HUDEP-2 (cell line): ENCODE results near the gene RASL10B.
"Not testable (repeated sequence)": the region's sequence is repeated elsewhere in the genome, so short reads cannot be mapped to it uniquely, and the experiment has no call there.

ENCODE experiments used
- DNase-seq, 76 experiments: peaks; one replicate each; lab custom pipeline; 2025; ENCODE audit not compliant: unreplicated experiment in 76 of 76; lab: John Stamatoyannopoulos, UW

Gene RASL10B

DNA sequence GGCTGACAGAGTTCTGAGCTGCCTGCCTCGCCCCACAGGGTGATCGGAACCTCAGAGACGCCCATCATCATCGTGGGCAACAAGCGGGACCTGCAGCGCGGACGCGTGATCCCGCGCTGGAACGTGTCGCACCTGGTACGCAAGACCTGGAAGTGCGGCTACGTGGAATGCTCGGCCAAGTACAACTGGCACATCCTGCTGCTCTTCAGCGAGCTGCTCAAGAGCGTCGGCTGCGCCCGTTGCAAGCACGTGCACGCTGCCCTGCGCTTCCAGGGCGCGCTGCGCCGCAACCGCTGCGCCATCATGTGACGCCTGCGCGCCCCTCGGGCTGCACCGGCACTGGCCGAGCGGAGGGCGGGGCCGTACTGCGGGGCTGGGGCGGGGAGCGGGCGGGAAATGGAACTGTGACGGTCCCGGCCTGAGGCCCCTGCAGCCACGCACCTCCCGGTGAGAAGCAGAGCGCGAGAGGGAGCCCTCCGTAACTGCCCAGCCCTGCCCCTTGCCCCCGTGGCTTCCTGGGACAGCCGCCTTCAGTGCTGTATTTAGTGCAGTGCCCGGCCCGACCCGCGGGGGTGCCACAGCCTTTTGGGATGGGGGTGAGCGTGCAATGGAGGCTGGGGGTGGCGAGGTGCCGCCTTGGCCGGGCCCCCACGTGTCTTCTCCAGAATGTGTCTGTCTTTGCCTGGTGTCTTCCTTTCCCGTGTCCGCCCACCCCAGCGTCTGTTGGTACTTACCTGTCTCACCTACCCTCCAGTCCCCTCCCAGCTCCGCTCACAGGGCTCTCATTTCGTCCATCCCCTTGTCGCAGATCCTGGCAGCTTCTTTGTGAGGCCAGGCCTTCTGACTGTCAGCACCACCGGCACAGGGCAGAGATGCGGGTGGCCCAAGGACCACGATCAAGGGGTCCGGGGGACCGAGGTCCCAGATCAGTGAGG, 9.8 kb downstream of the RASL10B start:
- DNase-seq: peak in 23 of 76 experiments; percentile 6 to 54 (median 30)

DNA sequence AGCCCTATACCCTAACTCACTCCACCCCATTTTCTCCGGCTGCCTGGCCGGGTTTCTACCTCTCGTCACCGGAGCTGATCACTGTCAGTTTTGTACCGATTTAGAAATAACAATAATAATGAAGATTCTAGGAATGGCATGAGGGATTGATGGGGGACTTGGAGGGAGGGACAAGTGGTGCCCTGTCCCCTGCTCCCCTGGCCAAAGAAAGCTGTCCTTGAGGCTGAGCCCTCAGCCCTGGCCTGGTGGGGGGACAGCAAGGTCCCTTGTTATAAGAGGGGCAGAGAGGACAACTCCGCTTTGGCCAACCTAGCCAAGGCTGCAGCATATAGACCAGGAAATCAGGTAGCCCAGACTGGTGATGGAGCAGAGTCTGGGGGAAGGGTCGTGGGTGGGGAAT, 11.1 kb downstream of the RASL10B start:
- DNase-seq: no peak

DNA sequence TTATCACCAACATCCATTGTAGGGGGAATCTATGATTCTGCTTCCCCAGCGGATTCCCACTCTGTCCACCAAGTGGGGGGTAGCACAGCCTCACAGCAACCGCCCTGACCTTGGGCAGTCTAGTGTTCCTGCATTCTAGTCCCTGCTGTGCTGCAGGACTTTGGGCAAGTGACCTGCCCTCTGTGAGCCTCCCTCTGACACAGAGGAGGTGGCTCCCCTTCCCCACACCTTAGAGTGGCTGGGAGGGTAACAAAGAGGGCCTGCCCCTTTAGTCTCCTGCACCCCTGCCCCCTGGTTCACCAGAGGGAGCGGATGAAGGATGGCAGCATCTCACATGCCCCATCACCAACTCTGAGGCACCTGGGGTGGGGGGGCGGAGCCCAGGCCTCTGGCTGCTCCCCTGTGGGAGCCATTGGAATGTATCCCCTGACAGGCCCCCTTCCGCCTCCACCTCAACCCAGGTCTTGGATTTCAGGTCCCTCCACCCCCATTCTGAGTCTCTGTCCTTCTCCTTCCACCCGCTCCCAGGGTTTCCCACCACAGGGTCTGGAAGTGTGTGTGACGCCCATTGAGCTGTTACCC, 11.5 kb downstream of the RASL10B start:
- no peak for DNase-seq

DNA sequence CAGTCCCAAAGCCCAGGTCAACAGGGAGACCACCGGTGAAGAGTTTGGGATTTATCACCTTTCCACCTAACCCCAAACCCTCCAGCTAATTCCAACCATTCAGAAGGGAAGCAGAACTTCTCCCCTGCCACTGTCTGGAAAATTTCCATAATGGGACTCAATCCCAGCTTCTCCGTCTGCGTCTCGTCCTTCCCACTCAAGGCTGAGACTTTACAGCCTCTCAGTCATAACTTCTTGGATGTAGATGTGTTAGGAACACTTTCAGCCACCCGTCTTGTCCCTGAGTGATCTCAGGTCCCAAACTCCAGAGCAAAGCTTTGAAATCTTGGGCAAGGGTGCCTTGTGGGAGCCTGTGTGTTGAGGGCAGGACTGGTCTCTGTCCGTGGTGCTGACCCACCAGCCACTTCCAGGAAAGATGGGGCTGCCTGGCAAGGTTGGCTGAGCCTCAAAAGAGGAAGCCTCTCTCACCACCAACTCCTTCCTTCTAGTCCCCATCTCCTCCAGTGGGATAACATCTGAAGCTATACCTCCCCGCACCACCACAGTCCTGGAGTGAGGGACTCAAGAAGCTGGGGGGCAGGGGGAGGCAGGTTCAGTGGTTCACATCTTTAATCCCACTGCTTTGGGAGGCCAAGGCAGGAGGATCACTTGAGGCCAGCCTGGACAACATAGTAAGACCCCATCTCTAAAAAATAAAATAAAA, 12.3 kb downstream of the RASL10B start:
- DNase-seq: peak in 42 of 76 experiments; percentile 3 to 55 (median 26)

DNA sequence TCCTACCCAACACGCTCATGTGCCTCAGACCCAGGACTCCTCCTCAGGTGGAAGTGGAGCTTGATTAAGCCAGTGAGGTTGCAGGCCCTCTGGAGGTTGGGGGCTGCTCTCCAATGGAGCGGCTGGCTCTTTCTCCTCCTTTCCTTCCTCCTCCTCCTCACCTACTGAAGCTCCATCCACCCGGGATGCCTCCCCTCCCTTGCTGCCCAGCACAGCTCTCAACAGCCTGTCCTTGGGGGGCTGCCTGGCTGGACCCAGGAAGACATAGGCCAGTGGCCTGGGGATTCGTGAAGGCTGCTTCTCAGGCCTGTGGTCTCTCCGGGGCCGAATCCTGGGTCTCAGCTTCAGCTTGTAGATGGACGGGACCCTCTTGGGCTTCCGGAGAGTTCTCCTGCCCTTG, 13.4 kb downstream of the RASL10B start:
- DNase-seq: no peak

DNA sequence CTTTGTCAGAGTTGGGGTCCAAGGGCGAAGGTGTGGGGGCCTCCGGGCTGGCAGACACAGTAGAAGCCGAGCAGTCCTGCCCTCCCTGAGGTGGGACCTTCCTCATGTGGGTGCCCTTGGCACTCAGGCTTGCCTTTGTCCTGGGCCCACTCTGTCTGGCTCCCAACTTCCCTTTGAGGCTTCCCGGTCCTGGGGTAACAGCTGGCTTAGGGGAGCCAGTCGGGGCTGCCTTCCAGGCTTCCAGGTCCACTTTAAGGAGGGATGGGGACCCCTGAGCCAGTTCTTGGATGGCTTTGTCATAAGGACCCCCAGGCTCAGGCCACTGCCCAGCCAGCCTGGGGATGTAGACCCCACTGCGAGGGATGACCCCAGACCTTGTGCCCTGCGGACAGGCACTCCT, 13.8 kb downstream of the RASL10B start:
- no peak for DNase-seq

DNA sequence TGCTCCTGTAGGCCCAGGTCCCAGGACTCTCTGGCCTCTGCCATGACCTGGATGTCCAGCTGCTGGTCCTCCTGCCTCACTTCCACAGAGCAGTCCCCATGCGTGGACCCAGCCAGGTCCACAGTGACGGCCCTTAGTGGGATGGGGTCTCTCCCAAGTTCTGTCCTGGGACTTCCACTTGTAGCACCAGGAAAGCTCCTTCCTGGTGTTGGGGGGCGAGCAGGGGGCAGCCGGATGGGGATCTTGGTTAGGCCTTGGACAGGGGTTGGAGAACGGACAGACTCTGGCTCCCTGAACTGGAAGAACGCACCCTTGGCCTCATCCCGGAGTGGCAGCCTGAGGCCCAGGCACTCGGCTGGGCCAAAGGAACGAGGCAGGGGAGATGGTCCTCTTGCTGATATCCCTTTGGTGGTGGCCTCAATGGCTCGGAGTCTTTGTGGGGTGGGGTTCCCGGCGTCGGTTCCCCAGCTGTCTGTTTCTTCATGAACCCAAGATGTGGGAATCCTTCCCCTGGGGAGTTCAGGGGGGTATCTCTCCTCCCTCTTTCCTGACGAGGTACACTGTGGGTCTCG, 14.4 kb downstream of the RASL10B start:
- DNase-seq: no peak

DNA sequence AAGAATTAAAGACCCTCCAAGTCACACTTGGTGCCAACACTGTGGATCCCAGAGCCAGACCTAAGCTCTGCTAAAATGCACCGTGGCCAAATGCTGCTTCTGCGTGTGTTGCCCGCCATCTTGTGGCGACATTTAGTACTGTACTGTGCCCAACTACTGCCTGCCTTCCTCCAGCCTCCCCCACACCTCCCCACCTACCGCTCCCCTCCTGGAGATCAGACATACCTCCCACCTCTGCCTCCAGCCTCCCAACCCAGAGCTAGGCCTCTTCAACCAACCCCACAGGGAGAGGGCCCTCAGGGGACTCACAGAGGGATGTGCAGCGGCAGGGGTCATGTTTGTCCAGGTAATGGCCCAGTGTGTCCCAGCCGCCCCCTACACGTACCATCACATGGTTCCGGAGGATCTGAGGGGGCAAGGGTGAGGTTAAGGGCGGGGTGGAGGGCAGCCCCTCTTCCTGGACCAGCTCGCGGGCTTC, 16.1 kb downstream of the RASL10B start:
- peak in 71 of 76 experiments; percentile 16 to 90 (median 71) for DNase-seq

DNA sequence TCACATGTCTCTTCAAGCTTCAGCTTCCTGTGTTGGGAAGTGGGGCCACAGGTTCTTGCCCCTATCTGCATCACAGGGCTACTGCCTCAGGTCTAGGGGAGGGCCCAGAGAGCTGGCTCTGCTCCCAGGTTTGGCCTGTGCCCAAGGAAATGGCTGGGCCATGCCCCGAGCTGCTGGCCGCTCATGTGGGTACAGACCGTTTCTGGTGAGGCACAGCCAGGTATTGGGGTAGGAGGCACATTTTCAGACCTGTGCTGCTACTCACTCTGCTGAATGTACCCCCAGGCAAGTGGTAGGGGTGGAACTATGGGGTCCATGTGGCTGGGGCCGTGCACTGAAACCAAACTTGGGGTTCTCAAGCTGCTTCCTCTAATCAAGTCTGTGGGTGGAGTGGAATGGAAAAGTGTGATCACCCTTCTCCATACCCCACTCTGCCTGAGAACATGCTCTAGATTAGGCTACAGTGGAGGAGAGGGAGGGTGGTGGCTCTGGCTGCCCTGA, 17.0 kb downstream of the RASL10B start:
- DNase-seq: peak; percentile 39 to 96 (median 88)

DNA sequence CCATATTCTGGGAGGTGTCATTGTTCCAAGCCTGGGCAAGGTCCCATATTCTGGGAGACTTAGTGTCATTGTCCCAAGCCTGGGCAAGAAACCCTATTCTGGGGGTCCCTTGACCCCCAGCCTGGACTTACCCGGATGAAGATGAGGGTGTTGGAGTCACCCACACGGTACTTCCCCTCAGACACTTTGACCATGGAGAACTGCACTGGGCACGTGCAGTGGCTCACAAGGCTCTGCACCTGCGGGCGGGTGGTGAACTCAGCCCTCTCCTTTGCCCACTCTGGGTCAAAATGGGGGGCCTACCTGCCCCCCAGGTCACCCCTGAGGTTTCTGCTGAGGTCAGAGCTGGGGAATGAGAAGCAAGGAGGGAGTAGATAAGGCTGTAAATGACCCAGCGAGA, 17.5 kb downstream of the RASL10B start:
- peak in 17 of 76 experiments; percentile 12 to 62 (median 41) for DNase-seq

DNA sequence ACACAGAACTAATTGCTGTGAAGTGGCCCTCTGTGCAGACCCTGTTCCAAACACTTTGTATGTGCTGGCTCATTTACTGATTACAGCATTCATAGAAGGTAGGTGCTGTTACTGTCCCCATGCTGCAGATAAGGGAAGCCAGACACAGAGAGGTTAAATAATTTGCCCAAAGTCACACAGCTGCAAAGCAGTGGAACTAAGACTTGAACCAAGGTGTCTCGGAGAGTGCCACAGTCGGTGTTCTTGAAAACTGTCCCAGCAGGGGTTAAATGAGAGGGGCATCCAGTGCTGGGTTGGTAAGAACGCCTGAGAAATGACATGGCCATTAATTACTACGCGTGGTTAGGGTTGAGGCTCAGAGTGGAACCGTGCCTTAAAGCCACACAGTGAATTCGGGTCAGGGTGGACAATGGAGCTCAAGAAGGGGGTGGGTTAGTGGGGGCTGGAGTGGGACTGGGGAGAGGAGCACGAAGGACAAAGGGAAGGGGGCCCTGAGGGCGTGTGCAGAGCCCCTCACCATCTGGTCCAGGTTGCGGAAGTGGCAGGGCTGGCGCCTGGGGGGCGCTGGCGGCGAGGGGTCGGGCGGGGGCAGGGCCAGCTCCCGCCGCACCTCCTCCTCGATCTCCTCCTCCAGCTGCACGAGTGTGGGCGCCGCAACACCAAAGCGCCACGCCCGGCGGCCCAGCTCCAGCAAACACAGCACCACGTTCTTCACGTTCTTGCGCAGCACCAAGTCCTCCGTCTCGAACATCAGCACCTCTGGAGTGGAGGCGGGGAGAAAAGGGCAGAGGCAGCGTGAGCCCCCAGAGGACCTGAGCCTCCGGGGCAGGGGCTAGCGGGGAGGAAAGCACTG, 18.3 kb downstream of the RASL10B start:
- peak in 71 of 76 experiments; percentile 10 to 83 (median 58) for DNase-seq

DNA sequence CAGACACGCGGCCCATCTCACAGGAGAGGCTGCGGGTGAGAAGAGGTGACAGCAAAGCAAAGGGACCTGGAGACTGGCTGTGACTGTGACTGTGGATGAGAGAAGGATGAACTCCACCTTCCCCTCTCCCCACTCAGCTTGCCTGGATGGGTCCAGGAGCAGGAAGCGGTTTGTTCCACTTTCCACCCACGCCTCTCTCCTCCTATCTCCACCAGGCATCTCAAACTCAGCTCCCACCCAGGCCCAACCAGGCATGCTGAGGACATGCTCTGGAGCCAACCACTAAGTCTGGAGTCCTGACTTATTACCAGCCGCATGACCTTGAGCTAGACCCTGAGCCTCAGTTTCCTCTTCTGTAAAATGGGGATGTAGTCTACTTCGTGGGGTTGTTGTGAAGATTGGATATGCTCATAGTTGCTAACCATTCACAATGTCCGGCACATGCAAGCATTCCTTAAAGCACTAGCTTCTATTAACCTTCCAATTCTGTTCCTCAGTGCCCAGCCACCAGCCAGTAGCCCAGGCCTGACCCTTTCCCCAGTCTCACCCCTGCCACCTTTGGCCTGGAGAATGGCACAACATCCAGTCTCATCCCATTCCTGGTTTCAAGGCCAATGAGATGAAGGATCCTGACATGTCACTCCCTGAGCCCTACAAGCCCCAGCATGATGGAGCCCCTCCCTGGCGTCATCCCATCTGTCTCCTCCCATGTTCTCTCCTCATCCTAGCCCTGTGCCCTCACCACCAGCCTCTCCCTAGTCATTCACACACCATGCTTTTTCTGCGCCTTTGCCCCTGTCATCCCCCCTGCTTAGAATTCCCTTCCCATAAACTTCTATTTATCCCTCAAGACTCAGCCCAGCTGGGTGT, 19.3 kb downstream of the RASL10B start:
- peak in 59 of 76 experiments; percentile 10 to 81 (median 41) for DNase-seq

DNA sequence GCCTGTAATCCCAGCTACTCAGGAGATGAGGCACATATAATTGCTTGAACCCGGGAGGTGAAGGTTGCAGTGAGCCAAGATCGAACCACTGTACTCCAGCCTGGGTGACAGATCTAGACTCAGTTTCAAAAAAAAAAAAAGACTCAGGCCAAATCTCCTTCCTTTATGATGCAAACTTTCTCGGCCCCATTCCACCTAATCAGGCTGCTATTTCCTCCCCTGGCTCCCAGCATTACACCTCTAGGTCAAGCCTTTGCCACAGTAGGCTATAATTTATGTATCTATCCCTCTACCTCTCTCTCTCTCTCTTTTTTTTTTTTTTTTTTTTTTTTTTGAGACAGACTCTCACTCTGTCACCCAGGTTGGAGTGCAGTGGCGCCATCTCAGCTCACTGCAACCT, 20.1 kb downstream of the RASL10B start:
- not testable (repeated sequence) for DNase-seq

DNA sequence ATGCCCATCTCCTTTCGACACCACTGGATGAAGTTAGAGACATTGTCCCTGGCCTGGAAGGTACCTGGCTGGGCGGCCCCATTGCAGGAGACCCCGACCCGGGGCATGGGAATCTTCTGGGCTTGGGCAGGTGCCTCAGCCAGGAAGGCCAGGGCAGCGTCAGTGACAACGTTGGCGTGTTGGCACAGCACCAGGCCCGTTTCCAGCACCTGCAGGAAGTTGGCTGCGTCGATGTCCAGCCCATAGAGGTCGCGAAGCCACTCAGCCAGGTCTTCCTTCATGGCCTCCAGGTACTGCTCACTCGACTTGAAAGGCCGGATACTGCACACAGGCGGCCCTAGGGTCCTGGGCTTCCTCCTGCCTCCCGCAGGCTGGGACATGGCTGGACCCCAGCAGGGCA, 21.0 kb downstream of the RASL10B start:
- no peak for DNase-seq

DNA sequence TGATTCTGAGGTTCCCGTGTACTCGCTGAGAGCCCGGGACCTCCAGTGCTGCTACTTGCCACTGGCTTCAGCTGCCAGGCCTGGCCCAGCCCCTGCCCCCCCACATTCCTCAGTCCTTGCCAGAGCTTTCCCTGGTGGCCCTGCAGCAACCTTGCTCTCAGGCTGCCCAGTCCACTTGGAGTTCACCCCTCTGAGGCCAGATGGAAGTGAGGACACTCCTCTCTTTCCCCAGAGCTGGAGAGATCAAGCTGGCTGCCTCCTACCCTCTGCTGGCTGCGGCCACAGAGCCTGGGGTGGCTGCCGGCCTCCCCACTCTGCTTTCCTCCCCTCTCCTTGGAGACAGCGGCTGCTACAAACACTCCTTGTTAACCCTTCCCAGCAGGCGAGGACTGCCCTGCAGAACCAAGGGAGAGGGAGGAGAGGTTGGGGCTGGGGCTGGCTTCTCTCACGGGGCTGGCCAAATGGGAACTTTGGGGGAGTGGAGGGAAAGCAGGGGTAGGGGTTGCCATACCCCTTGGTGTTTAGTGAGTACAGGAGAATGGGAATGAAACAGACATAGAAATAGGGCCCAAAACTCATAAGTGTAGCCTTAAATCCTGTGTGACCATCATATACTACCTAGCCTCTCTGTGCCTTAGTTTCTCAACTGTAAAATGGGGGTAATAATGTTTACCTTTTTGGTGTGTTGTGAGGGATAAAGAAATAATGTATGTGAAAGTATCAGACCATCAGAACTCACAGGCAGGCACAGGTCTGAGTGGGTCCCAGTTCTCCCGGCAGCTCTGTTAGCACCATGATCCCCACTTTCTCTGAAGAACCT, 21.7 kb downstream of the RASL10B start, which contains the start of gene GAS2L2:
Gene GAS2L2 (minus strand): TSS at position 295 of the 820 bp plus-strand sequence. CDS start 389 bp downstream, outside the sequence.
- DNase-seq: no peak

DNA sequence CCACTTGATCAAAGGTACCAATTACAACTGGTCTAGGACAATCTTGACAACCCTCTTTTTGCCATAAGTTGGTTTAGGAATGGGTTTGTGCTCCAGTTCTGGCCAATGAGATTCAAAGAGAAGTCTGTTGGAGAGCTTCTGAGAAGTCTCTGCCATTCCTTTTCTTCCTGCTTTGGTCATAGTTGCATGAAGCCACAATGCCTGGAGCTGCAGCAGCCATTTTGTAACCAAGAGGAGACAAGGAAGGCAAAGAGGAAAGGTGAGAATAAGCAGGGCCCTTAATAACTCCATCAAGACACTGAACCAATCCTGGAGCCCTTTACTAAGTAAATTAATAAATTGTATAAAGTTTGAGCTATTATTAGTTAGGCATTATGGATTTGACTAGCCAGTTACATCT, 25.8 kb downstream of the RASL10B start:
- DNase-seq: no peak

DNA sequence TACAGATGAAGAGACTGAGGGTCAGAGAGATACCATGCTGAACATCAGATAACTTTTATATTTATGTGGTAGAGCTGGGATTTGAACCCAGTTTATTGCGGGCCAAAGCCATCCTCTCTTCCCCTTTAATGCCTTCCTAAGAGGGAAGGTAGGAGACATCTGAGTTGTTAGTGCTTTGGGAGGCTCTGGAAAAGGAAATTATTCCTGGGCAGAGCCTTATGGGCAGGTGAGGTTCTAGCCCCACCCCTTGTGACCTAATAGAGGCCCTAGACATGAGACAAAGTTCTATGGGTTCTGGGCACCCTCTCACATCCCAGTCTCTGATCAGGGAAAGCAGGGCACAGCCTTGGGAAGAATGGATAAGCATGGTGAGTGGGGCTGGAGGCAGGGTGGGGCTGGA, 29.1 kb downstream of the RASL10B start, which contains the start of gene C17orf50:
Gene C17orf50 (plus strand): TSS at position 301 of the 400 bp plus-strand sequence. CDS start 55 bp downstream, at position 356.
- DNase-seq: no peak

DNA sequence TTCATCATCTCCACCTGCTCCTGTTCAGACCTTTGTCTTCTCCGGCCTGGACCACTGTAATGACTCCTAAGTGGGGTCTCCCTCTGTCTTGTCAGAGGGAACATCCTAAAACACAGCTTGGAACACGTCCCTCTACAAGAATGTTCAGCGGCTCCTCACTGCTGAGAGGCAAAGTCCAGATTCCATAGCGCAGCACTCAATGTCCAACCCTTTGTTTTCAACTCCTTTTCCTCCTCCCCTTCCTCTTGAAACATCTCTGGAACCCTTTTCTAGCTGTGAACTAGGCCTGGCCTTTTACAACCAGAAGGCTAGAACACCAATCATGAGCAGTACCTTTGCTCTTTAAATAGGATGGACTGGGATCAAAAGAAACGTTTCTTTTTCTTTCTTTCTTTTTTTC, 30.2 kb downstream of the RASL10B start:
- no peak for DNase-seq
